COR-L47 (cell line): ENCODE data around the gene NDUFAF2.
A peak's percentile ranks its signal among the peaks of the same experiment; 100 is the strongest.

ENCODE experiments used
- DNase-seq: peaks from one replicate; lab custom pipeline; 2025; lab: John Stamatoyannopoulos, UW

The NDUFAF2 gene

DNA sequence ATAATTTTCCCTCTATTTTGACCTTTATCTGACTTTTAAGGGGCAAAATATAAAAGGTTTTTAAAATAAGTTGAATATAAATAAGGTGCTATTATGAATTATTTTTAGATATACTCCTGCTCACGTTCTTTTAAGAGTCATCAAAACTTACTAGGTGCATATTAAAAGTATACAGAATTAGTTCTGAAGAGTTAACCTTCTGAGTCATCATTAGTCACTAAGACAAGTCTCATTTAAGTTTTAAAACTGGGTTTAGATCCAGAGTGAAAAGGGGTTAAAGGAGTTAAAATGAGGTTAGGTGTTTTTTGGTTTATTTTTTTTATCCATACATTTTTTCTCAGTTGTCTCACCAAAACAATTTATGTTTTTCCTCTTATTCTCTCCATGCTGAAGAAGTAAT, 175.5 kb downstream of the NDUFAF2 start:
- no peak for DNase-seq

DNA sequence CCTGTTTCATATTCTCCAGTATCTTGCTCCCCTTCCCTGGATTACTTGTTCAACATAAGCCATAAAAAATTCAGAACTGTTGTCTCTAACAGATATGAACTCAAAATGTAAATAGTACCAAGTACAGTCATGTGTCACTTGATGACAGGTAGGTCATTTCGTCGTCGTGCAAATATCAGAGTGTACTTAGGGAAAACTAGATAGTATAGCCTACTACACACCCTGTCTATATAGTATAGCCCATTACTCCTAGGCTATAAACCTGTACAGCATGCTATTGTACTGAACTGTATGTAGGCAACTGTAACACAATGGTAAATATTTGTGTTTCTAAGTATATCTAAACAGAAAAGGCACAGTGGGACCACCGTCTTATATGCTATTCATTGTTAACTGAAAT, 178.1 kb downstream of the NDUFAF2 start:
- no peak for DNase-seq

DNA sequence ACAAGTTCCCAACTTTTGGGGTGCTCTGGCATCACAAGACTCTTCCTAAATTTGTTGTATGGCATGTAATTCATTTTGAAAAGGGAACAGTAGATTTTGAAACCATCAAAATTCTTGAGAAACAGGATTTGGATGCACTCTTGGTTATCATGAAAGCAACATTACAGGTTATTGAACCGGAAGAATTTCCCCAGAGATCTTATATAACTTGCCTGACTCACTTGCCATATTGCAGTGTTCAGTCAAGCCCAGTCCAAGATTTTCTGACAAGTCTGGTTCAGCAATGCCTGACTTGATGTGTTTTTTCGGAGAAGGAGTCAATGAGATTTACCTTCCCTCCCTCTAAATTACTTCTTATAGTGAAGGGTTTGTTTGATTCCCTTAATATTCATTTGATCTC, 185.3 kb downstream of the NDUFAF2 start:
- DNase-seq = no peak

DNA sequence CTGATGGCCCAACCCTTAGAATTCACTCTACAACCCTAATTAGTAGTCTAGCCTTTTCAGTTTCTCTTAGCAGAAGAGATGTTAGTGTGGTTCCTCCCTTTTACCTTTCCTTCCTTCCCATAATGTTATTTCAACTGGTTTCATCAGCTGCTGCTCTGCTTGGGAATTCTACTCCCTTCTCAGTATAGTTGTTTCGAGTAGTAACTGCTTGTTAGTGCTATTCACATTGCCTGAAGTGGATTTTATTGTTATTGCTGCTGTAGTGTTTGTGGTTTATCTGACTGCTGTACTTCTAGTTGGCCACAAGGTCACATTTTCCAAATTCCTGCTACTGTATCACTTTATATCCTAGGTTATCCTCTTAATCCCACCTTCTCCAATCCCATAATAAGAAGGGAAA, 187.6 kb downstream of the NDUFAF2 start:
- DNase-seq = no peak

DNA sequence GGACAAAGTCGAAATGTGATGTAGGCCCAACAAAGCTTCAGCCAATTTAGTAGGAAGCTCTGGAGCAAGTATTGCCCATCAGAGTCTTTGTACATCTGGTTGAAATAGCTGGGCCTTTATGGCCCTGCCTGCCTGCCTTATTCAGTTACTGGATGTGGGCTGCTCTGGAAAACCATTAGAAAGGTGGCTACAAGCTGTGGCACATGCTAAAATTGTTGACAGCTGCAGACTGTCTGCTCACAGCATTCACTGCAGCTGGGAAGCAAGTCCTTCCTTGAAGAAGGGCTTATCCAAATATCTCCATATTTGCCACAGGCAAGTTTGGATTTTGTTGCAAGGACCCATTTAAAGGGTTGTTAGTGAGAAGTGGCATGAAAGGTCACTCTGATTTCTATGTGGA, 192.8 kb downstream of the NDUFAF2 start:
- no peak for DNase-seq

DNA sequence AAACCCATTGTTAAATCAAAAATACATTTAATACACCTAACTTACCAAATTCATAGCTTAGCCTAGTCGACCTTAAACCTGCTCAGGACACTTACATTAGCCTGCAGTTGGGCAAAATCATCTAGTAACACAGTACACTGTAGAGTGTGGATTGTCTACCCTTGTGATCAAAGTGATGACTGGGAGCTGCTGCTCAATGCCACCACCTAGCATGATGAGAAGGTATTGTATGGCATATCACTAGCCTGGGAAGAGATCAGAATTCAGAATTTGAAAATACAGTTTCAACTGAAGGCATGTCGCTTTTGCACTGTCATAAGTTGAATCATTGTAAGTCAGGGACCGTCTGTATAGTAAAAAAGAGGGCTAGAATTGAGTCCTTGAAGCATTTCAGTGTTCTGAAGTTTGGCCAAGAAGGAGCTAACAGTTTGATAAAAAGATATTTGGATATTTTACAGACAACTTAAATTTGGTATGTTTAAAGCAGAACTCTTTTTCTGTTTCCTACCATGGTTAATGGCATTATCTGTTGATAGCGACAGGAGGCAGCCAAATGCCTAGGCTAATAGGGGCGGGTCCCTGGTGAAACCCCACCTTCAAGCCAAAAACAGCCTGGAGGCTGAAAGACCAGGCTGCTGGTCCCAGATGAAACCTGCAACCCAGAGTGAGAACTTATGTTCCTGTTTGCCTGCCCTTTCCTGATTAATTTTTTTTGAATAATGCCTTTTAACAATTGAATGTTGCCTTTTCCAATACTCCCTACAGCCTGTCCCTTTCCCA, 194.3 kb downstream of the NDUFAF2 start:
- no peak for DNase-seq

DNA sequence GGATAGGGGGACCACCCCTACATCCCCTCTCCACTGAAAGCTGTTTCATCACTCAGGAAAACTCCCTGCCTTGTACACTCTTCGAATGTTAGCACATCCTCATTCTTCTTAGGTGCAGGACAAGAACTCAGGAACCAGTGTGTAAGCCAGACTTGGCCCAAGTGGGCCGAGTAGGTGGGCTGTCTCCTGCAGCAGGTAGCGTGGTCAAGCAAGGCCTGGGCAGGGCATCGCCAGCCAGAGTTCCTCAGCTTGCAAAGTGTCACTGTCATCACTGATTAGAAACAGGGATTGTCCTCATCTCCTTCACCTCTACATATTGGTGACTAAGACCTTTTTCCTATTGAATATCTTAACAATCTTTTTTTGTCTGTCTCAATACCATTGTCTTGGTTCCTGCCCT, 194.9 kb downstream of the NDUFAF2 start:
- DNase-seq = no peak

DNA sequence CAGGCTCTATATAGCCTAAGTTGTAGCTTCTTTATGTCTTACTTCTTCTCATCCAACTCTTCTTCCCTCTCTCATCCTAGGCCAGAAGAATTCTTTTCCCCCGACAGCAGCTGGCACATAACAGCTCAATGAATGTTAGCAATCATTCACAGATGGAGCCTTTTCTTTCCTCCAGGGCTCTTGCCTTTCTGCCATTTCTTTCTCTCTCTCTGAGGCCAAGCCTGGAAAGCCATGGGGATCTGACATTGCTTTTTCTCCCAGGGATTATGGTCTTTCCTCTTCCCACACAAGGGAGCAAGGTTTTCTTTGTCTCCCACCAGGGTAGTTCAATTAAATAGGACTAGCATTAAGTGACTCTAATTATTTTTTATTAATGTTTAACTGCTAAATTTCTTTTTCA, 196.8 kb downstream of the NDUFAF2 start:
- no peak for DNase-seq

DNA sequence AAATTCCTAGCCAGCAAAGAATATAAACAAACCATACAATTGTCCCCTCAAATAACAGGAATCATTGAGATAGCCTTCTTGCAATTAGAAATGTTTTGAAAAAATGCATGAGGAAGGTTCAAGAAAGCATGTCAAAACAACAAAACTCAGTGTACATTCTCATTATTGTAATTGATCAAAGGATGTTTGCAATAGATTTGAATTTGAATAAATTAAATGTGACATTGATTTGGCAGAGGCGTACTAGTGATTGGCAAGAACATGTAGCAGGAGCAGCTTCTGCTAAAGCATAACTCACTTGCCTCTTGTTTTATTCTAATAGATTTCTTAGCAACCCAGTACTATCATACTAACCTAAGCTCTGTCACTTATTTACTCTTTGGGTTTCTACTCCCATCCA, 197.4 kb downstream of the NDUFAF2 start:
- no peak for DNase-seq

DNA sequence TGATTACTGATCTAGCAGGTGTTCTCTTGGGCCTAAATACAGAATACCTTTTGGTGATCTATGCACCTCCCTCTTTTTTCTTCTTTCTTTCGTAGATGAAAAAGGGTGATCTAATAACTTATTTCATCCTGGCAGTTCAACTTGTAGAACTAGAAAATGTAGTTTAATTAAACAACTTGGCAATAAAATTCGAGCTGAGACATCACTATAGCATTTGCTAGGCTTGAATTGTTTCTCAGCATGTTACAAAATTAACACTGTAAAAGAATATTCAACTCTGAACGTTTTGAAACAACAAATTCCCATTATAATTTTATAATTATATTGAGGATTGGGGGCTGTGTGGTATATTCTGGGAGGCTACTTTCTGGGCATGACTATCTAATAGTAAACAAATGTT, 197.8 kb downstream of the NDUFAF2 start:
- no peak for DNase-seq

DNA sequence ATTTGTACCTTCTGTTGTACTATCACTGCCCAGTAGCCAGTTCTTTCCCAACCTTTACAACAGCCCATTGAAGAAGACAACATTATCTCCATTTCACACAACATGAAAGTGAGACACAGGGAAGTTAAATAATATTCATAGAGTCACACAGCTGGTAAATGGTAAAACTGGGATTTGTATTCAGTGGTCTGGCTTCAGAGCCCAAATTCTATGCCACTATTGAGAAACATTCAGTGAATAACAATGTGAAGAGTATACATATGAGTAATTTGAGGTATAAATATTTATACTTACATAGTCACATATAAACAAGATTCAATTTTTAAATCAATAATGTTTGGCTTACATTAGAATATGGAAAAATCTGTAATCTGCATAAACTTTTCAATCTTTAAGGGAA, 203.5 kb downstream of the NDUFAF2 start:
- no peak for DNase-seq

DNA sequence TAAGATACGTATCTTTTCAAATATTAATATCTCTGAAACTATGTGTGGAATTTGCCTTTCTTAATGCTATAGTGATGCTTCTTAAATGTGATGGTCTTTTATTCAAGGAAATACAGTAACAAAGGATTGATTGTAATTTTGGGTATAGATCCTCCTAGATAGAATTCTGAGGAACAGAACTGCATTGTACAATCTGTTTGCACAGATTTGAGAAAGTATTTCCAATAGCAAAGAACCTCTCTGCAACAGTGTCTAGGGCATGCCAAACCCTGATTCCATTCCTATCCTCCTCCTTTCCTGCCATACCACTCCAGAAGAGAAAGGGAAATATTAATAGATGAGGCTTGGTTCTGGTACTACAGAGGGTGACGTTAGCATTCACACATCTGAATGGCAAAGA, 206.9 kb downstream of the NDUFAF2 start:
- no peak for DNase-seq

DNA sequence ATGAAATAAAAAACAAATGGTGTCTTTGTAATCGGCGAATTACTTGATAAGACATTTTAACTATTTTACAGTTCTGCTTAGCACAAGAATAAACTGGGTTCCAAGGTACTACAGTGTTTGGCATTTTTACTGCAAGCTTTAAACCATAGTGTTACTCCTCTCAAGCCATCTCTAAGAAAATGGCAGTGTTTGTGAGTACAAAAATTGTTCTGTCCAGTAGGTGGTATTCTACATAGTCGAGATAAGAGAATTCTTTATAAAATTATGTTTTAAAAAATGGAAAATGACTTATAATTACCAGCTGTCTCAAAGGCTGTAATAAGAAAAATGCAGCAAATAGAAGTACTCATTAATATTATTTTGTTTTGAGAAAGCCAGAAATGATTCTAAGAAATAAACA, 214.1 kb downstream of the NDUFAF2 start:
- no peak for DNase-seq

DNA sequence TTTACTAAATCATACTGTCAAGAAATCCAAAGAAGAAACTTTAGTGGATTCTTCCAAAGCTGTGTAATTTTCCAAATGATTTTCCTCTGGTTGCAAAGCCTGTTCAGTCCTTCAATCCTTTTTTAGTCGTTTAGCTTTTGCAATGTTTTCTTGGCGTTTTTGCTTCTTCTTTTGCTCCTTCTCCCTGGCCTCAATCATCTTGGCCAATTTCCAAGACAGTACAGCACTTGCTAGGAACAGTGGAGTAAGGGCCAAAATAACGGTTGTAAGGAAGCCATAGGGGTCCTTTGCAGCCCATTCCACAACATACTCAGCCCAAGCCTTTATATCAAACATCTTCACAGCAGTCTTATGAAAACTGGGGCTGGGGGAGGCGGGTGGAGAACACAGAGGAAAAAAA, 214.8 kb downstream of the NDUFAF2 start:
- no peak for DNase-seq

DNA sequence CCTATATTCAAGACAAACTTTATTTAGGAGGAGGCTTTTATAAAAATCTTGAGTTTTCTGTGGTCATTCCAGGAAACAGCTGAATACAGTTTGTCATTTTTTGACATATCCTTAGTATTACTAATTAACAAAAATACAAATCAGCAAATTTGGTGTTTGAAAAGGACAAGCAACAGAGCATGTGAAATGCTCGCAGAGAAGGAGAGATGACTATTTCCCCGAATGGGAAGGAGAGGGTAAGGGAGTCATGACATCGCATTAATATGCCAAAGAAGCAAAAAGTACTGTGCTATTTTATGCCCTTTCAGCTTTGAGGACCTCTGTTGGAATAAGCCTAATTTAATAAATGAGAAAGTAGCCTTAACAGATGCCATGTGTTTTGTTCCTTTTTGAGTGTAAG, 215.5 kb downstream of the NDUFAF2 start:
- DNase-seq = no peak

DNA sequence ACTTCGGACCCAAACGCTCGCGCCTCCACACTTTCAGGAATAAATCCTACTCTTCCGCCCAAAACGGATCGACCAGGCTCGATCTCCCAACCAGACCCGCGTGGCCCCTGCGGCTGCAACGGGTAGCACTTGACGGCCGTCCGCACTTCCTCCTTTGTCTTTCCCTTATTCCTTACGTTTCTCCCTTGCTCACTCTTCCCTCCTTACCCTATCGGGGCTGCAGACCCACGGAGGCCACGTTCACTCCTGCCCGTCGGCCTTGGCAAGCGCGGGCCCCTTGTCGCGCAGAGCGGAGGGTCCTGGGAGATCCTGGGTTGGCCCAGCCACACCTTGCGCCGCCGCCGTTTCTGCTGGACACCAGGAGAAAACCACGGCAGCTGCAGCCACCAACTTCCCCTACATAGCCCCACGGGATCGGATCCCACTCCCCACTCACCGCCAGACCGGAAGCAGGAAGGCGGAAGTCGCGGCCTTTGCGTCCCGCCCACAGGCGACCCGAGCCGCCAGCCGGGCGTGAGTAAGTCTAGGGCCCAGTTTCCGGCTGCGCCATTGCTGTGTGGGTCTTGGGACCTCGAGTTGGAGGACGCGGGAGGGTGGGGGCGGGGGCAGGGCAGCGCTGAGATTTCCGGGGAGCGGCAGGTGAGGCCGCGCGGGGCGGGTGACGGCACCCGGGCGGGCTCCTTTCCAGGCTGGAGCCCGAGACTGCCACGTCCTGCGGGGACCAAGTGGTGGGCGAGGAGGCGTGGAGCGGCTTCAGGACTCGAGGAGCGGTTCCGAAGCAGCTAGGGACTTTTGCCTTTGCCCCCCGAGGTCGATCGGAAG, 217.2 kb downstream of the NDUFAF2 start, which contains the start of gene SMIM15:
SMIM15 (minus strand) TSS at position 459 of the 822 bp plus-strand sequence. CDS start 2,297 bp downstream, outside the sequence.
- peak; percentile 92 for DNase-seq

DNA sequence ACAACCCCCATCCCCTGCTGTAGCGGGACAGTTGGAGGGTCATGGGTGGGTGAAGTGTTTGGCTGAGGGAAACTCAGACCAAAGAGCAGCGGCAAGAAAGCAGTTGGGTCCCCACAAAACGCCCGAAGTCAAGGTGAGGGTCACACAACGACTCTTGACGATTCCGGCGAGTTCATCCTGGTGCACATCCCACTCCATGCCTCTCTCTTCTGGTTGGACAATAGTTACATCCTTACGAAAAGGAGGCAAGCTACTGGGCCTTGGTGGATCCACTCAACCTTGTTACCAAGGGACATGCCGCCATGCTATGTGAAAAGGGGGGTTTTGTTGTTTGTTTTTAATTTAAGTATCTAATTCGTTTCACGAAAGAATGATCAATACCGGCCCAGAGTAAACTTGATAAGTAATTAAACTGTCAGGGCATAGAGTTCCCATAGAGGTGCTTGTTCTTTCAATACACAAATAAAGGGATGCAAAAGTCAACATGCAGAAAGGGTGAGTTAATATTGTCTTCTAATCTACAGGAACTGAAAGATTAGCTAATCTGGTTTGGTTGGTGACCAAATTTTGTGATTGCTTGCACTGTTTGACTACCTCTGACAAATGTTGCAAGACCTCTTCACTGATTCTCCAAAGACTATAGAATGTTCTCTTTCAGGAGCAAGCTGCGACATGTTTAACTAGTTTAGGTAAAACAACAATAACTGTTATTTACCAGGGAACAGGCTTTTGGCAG, 218.0 kb downstream of the NDUFAF2 start:
- no peak for DNase-seq

DNA sequence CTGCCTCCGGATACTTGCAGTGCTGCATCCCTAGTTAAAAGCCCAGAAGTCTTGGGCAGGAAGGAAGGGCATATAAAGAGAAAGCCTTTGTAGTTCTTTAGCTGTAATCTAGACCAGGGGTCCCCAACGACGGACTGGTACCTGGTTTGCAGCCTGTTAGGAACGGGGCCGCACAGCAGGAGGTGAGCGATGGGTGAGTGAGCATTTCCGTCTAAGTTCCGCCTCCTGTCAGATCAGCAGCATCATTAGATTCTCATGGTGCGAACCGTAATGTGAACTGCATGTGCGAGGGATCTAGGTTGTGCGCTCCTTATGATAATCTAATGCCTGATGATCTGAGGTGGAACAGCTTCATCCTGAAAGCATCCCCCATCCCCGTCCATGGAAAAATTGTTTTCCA, 218.9 kb downstream of the NDUFAF2 start:
- no peak for DNase-seq

DNA sequence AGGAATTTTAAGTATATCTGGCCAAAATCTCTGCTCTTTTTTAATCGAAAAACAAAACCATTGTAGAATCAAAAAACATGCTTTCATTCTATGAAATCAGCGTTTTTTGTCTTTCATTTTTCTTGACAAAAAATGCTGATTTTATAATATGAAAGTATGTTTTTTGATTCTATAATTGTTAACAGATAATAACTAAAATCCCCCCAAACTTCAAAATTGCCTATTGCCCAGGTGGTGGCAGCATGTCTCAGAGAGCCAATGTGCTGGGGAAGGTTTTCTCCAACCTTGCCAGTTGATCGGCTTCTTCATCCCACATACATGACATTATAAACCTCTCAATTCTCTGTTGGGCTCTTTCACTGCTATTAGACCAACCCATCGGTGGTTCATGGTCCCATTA, 222.4 kb downstream of the NDUFAF2 start:
- DNase-seq = peak; percentile 26

DNA sequence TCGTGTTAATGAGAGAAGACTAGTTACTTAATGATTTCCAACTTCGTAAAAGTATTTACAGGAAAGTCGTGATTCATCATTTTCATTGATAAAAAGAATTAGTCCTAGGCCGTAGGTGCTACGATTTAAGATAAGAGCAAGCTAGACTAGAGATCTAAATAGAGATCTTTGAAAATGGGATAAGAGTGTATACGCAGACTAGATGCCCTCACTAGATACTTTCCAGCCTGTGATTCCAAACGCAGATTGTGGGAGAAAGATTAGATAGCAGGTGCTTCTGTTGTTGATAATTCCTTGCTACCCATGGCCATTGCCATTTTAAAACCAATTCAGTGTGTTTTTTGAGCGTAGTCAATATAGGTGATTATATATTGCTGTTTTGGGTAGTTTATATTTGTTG, 223.9 kb downstream of the NDUFAF2 start:
- no peak for DNase-seq

DNA sequence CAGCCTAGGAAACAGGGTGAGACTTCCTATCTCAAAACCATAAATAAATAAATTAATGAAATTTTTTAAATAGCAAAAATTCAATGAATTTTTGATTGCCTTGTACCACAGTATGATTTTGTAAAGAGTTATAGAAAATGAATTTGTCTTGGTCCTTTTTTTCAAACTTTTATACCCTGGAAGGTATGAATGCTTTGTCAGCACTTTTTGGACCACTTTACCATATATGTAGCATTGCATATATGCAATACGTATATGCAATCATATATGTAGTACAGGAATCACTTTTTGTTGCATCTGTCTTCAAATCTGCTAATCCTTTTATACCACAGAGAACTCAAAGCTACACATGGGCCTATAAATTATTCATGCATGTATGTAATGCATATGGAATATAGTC, 226.5 kb downstream of the NDUFAF2 start:
- DNase-seq = no peak

DNA sequence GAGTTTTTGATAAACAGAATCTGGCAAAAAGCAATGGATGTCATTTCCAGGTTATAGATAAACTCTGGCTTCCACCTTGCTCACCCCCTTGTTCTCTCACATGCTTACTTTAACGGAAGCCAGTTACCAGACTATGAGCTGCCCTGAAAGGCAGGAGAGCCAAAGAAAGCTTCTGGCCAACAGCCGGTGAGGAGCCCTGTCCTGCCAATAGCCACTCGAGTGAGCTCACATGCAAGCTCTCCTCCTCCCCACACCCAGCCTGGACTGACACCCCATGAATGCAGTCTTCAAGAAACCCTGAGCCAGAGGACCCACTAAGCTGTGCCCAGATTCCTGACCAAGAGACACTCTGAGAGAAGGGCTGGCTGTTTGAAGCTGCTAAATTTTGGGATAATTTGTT, 231.6 kb downstream of the NDUFAF2 start:
- DNase-seq = no peak

DNA sequence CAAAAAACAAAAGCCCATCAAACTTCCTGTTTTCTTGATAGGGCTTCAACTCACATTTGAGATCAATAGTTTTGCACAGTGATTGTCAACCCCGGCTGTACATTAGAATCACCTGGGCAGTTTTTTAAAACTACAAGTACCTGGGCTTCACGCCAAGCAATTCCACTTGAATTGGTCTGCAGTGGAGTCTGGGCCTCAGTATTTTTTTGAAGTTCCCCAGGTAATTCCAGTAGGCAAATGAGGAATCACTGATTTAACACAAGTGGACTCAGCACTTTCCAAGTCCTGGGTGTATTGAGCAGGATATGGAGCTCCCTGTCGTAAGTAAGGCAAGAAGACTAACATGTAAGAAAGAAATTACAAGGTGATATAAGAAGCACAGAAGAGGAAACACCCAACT, 232.1 kb downstream of the NDUFAF2 start:
- no peak for DNase-seq
